Endodermal cell (in vitro differentiated cells): Measurements from ENCODE around the gene POMC. TPM values are rescaled to one million over a fixed set of nuclear protein-coding genes. Genes with fewer than 3 reads are reported as not detected.

Experiments used
- DNase-seq: peaks from one replicate; pipeline ENCODE4 v3.0.0-alpha.2; 2017
- H3K27ac ChIP-seq: 2 replicates; pipeline ENCODE4 v1.5.1; 2013; ENCODE audit warnings: mild to moderate bottlenecking, low read depth, low read length, moderate library complexity
- H3K27me3 ChIP-seq: 2 replicates; pipeline ENCODE4 v1.6.1; 2013; ENCODE audit warnings: mild to moderate bottlenecking, low read length, moderate library complexity; ENCODE audit not compliant: insufficient read depth, control insufficient read depth, poor library complexity, severe bottlenecking
- H3K36me3 ChIP-seq: 2 replicates; pipeline ENCODE4 v1.7.0; 2013; ENCODE audit warnings: mild to moderate bottlenecking, low read length, moderate library complexity; ENCODE audit not compliant: control insufficient read depth, insufficient read depth
- H3K4me1 ChIP-seq: one replicate; pipeline ENCODE4 v1.7.0; 2013; ENCODE audit warnings: low read length; ENCODE audit not compliant: control insufficient read depth, insufficient read depth
- H3K4me3 ChIP-seq: 2 replicates; pipeline ENCODE4 v1.5.1; 2013; ENCODE audit warnings: mild to moderate bottlenecking, low read length, moderate library complexity
- H3K9ac ChIP-seq: 2 replicates; pipeline ENCODE4 v1.6.1; 2013; ENCODE audit warnings: mild to moderate bottlenecking, low read length, moderate library complexity; ENCODE audit not compliant: poor library complexity, severe bottlenecking; ENCODE audit errors: extremely low read depth
- H3K9me3 ChIP-seq: 2 replicates; pipeline ENCODE4 v1.6.1; 2013; ENCODE audit warnings: mild to moderate bottlenecking, low read length, moderate library complexity; ENCODE audit not compliant: control insufficient read depth
- H3K27ac Mint-ChIP-seq: 2 replicates; pipeline ENCODE4 v1.8.0; 2020; ENCODE audit warnings: mixed read lengths
- H3K27me3 Mint-ChIP-seq: 2 replicates; pipeline ENCODE4 v1.8.0; 2021; ENCODE audit warnings: mild to moderate bottlenecking, mixed read lengths; ENCODE audit not compliant: insufficient read depth
- H3K36me3 Mint-ChIP-seq: 2 replicates; pipeline ENCODE4 v1.8.0; 2020; ENCODE audit warnings: low read depth, mixed read lengths
- H3K4me1 Mint-ChIP-seq: 2 replicates; pipeline ENCODE4 v1.8.0; 2020; ENCODE audit warnings: mixed read lengths
- H3K4me3 Mint-ChIP-seq: 2 replicates; pipeline ENCODE4 v1.8.0; 2020; ENCODE audit warnings: mild to moderate bottlenecking, moderate library complexity, mixed read lengths
- H3K9me3 Mint-ChIP-seq: 2 replicates; pipeline ENCODE4 v1.8.0; 2020; ENCODE audit warnings: mild to moderate bottlenecking, mixed read lengths
- CTCF ChIP-seq: fragments of 200-600 bp; sonication (generic); conservative IDR thresholded peaks from 2 replicates; pipeline ENCODE4 v1.5.0; 2021; ENCODE audit warnings: antibody characterized with exemption, mild to moderate bottlenecking
- WGBS, 2 experiments: methylation state at CpG; one replicate each; pipeline versions ENCODE4 v1.1.5 to v1.1.7; 2013; ENCODE audit warnings: missing lambda C conversion rate in 2 of 2, mixed read lengths in 1 of 2; ENCODE audit not compliant: insufficient coverage in 1 of 2, insufficient read length in 1 of 2; 5-methylcytosine and 5-hydroxymethylcytosine counted together
- total RNA-seq, 2 donors: library from RNA; stranded (reverse); fragmentation: NEBNext Ultra II Directional in 1 of 2; extraction: Animal tissue kit (Norgen Biotek cat#: 25700) in 1 of 2; gene quantifications; 2 replicates in 1 of 2; 3 replicates in 1 of 2; pipeline ENCODE4 v1.2.1, GENCODE V29; 2021

POMC gene
- total RNA-seq, 2 donors from 2014 or later = 10.9 to 14.5 TPM

GRCh38 chr2:25170888-25171287, 2.5 kb upstream of the POMC start:
- Mint-ChIP-seq H3K4me3 (no peak overlapping the region), H3K9me3 (no peaks in the 10 kb centered on the region), H3K36me3 (no peaks in the 10 kb centered on the region), H3K4me1 (peaks cover 8% of the 10 kb centered on the region), H3K27ac (no peak overlapping the region), H3K27me3 (peaks cover 59% of the 10 kb centered on the region)
- Histone ChIP-seq H3K9me3 (no peaks in the 10 kb centered on the region), H3K36me3 (no peaks in the 10 kb centered on the region), H3K27me3 (peaks cover 53% of the 10 kb centered on the region), H3K4me3 (no peak overlapping the region), H3K4me1 (no peaks in the 10 kb centered on the region), H3K9ac (no peak overlapping the region), H3K27ac (no peak overlapping the region)
- no peak for DNase-seq
- 94% methylated on average over 7 of the region's 7 CpGs; no CpG with 5 or more reads in 1 of the 2 experiments for WGBS, 2 experiments
- TF ChIP-seq CTCF = peak; percentile 46

GRCh38 chr2:25169073-25169470, 692 bp upstream of the POMC start:
- Histone ChIP-seq H3K9ac (no peak overlapping the region), H3K4me3 (peak overlapping the region; percentile 61), H3K27me3 (peaks cover 44% of the 10 kb centered on the region), H3K27ac (no peak overlapping the region), H3K4me1 (no peaks in the 10 kb centered on the region), H3K36me3 (no peaks in the 10 kb centered on the region), H3K9me3 (no peaks in the 10 kb centered on the region)
- TF ChIP-seq CTCF = no peak
- DNase-seq = no peak
- 80 to 88% methylated on average over 1 to 2 of the region's 2 CpGs for WGBS, 2 experiments
- Mint-ChIP-seq H3K27ac (no peak overlapping the region), H3K4me1 (peaks cover 21% of the 10 kb centered on the region), H3K27me3 (peaks cover 51% of the 10 kb centered on the region), H3K4me3 (peak overlapping the region; percentile 58), H3K36me3 (no peaks in the 10 kb centered on the region), H3K9me3 (no peaks in the 10 kb centered on the region)

GRCh38 chr2:25165992-25166875, 2.1 kb downstream of the POMC start:
- Mint-ChIP-seq H3K27me3 (peaks cover 48% of the 10 kb centered on the region), H3K4me1 (peaks cover 30% of the 10 kb centered on the region), H3K36me3 (no peaks in the 10 kb centered on the region), H3K27ac (no peak overlapping the region), H3K4me3 (no peak overlapping the region), H3K9me3 (no peaks in the 10 kb centered on the region)
- H3K36me3 ChIP-seq = no peaks in the 10 kb centered on the region
- H3K9me3 ChIP-seq = no peaks in the 10 kb centered on the region
- peak; percentile 87 for DNase-seq
- peak; percentile 67 for TF ChIP-seq CTCF
- whole genome bisulfite sequencing, 2 experiments = 52 to 56% methylated on average over 8 to 10 of the region's 10 CpGs
- H3K4me3 ChIP-seq = no peak overlapping the region
- H3K27ac ChIP-seq = no peak overlapping the region
- H3K9ac ChIP-seq = no peak overlapping the region
- peaks cover 42% of the 10 kb centered on the region for H3K27me3 ChIP-seq
- H3K4me1 ChIP-seq = no peaks in the 10 kb centered on the region
